ENCODE measurements around the gene TMEM165.

- TF ChIP-seq CTCF (conservative IDR thresholded peaks at IDR 0.05 in 1 of 2, IDR thresholded peaks at IDR 0.05 in 1 of 2; ENCODE audit: low read depth in 1 of 2, low read length in 2 of 2) = no peak
- TF ChIP-seq EZH2 (IDR thresholded peaks at IDR 0.05; ENCODE audit: low read length, missing control alignments) = no peak
These were observed at the start of gene TMEM165 for GRCh38 chr4:55395529-55396307.

Data from fibroblast of lung (primary cell).